Stimulated activated CD8-positive, alpha-beta memory T cell treated with anti-CD3 and anti-CD28 coated beads, Interleukin-15, amount 100 ng/mL, for 4 hours (primary cell): ENCODE results near the gene CABYR.

ENCODE experiments used
- DNase-seq, 2 donors: peaks; one replicate each; pipeline ENCODE4 v3.0.0-alpha.2; 2020; ENCODE audit warnings: low read depth in 2 of 2

The CABYR gene

GRCh38 chr18:24138789-24139616, at the start of gene CABYR:
TSS of gene CABYR (plus strand) at chr18:24139062. CDS start at chr18:24143115, 4,053 bp downstream.
- DNase-seq: peak; percentile 41 to 54

- DNase-seq: no peak
Measured at GRCh38 chr18:24089076-24089475, 49.8 kb upstream of the CABYR start.

GRCh38 chr18:24089515-24090337, 49.1 kb upstream of the CABYR start:
- DNase-seq: no peak

- no peak for DNase-seq
Measured at GRCh38 chr18:24090876-24091275, 48.0 kb upstream of the CABYR start.

- no peak for DNase-seq
Measured at GRCh38 chr18:24094561-24094960, 44.3 kb upstream of the CABYR start.

GRCh38 chr18:24095976-24096375, 42.9 kb upstream of the CABYR start:
- DNase-seq: no peak

- DNase-seq: no peak
Measured at GRCh38 chr18:24103320-24104021, 35.4 kb upstream of the CABYR start.

GRCh38 chr18:24104486-24104885, 34.4 kb upstream of the CABYR start:
- no peak for DNase-seq

- no peak for DNase-seq
Measured at GRCh38 chr18:24108641-24109040, 30.2 kb upstream of the CABYR start.

- no peak for DNase-seq
Measured at GRCh38 chr18:24111936-24112335, 26.9 kb upstream of the CABYR start.

- no peak for DNase-seq
Measured at GRCh38 chr18:24112464-24112863, 26.4 kb upstream of the CABYR start.

GRCh38 chr18:24112874-24113615, 25.8 kb upstream of the CABYR start:
- DNase-seq: no peak

GRCh38 chr18:24114924-24115549, 23.8 kb upstream of the CABYR start:
- no peak for DNase-seq

GRCh38 chr18:24115628-24116027, 23.2 kb upstream of the CABYR start:
- DNase-seq: no peak

- DNase-seq: peak; percentile 31 to 57
Measured at GRCh38 chr18:24118750-24119577, 19.9 kb upstream of the CABYR start.

- DNase-seq: no peak
Measured at GRCh38 chr18:24120676-24121075, 18.2 kb upstream of the CABYR start.

- DNase-seq: no peak
Measured at GRCh38 chr18:24121625-24122024, 17.2 kb upstream of the CABYR start.

GRCh38 chr18:24126155-24126961, 12.5 kb upstream of the CABYR start:
- DNase-seq: no peak

GRCh38 chr18:24127735-24128134, 11.1 kb upstream of the CABYR start:
- no peak for DNase-seq
